GM19397 (cell line): ENCODE data around the gene ARHGAP11A.
"Not testable (repeated sequence)": the region's sequence is repeated elsewhere in the genome, so short reads cannot be mapped to it uniquely, and the experiment has no call there.

Experiments used
- ATAC-seq: cut with Tn5 transposase; IDR thresholded peaks from one replicate; pipeline ENCODE4 v1.9.1; 2021; ENCODE audit warnings: mild to moderate bottlenecking, moderate library complexity; ENCODE audit not compliant: unreplicated experiment

The ARHGAP11A gene, protein sequence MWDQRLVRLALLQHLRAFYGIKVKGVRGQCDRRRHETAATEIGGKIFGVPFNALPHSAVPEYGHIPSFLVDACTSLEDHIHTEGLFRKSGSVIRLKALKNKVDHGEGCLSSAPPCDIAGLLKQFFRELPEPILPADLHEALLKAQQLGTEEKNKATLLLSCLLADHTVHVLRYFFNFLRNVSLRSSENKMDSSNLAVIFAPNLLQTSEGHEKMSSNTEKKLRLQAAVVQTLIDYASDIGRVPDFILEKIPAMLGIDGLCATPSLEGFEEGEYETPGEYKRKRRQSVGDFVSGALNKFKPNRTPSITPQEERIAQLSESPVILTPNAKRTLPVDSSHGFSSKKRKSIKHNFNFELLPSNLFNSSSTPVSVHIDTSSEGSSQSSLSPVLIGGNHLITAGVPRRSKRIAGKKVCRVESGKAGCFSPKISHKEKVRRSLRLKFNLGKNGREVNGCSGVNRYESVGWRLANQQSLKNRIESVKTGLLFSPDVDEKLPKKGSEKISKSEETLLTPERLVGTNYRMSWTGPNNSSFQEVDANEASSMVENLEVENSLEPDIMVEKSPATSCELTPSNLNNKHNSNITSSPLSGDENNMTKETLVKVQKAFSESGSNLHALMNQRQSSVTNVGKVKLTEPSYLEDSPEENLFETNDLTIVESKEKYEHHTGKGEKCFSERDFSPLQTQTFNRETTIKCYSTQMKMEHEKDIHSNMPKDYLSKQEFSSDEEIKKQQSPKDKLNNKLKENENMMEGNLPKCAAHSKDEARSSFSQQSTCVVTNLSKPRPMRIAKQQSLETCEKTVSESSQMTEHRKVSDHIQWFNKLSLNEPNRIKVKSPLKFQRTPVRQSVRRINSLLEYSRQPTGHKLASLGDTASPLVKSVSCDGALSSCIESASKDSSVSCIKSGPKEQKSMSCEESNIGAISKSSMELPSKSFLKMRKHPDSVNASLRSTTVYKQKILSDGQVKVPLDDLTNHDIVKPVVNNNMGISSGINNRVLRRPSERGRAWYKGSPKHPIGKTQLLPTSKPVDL

GRCh38 chr15:32615051-32615870 lies at the start of gene ARHGAP11A:
Gene ARHGAP11A, plus strand, starts transcription at chr15:32615504. Its CDS starts 708 bp downstream, at chr15:32616212.
- ATAC-seq, result peak; percentile 77

DNA sequence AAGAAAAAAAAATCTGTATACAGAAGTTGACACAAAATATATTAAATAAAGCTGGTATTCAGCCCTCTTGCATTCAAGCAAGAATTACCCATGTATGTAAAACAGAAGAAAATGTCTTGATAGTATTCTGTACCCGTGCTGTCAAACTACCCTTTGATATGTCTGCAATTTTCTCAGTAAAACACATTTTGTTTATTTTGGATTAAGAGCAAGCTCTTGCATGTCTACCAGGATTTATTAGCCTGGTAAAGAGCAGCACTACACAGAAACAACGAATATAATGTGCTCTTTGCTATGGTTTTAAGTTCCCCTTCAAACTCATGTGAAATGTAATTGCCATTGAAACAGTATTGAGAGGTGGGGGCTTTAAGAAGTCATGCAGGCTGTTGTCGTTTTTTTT lies 46.3 kb upstream of the ARHGAP11A start:
- not testable (repeated sequence) for ATAC-seq

- not testable (repeated sequence) for ATAC-seq
Measured at GRCh38 chr15:32578482-32578881, 36.8 kb upstream of the ARHGAP11A start.

DNA sequence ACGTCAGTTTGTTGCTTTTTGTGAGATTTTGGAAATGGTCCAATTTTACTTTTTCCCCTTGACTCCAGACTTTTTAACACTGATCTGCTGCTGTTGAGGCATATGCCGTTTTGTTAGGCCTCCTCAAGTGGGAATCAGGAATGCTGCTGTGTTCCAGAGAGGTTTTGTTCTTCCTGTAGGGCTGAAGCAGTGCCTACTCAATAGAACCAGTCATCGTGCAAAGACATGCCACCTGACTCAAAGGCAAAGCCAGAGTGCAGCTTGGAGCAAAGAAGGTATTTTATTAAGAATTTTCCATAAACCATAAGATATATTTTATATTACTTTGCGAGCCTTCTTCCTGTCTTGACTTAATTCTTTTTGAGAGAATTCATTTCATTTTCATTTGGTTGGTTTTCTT lies 29.5 kb upstream of the ARHGAP11A start:
- not testable (repeated sequence) for ATAC-seq

GRCh38 chr15:32593151-32593550 lies 22.2 kb upstream of the ARHGAP11A start, which contains the start of gene GOLGA8N:
Gene GOLGA8N, plus strand, starts transcription at chr15:32593456.
- ATAC-seq, result not testable (repeated sequence)

GRCh38 chr15:32609518-32609917 lies 5.8 kb upstream of the ARHGAP11A start:
- not testable (repeated sequence) for ATAC-seq

DNA sequence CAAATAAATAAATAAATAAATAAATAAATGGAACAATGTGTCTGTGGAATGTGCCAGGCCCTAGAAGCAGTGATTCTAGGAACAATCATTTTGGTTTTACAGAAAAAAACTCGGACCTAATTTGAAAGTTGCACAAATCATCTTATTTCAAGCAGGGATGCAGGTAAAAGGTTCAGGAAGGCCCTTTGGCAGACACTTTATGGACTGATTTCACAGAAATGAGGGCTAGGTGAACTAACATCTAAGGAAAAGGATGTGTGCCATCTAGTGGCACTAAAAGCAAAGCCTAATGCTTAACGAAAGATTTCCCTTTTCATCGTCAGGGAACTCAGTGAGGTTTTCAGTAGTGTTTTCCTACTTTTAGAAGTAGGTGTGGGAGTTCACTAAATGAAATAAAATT lies 4.6 kb upstream of the ARHGAP11A start:
- not testable (repeated sequence) for ATAC-seq

DNA sequence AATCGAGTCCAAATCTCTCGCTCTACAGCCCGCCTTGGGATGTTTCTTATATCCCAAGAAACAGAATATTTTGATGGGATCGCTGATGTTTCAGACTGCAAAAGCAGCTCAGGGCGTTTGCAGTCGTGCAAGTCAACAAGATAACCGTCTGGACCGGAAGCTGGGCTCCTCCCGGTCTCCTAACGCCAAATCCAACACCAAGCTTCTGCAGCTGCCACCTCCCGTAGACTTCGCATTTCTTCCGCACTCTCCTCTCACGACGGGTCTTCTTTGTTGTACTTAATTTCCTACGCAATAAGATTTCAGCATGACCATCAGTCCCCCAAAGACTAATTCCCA lies 623 bp upstream of the ARHGAP11A start:
- ATAC-seq, result peak; percentile 27

DNA sequence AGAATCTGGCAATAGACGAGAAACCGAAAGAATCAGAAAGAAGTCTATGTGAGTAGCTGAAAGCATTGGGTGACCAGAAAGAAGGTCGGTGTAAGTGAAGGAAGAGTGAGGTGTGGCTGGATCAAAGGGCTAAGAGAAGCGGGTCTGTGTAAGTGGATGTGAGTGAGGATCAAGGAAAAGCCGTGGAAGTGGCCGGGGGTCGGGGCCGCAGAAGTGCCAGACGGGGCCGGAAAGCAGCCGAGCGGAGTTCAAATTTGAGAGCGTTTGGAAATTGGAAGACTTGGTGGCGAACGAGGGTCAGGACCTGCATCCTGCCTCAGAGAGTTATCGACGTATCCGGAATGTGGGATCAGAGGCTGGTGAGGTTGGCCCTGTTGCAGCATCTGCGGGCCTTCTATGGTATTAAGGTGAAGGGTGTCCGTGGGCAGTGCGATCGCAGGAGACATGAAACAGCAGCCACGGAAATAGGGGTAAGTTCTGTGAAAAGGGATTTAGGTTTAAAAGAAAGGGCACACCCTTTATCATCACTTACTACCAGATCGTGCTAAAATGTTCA lies 645 bp downstream of the ARHGAP11A start:
- peak; percentile 10 for ATAC-seq

GRCh38 chr15:32636410-32636809 lies 21.1 kb downstream of the ARHGAP11A start:
- no peak for ATAC-seq

- no peak for ATAC-seq
Measured at GRCh38 chr15:32636908-32637567, 21.7 kb downstream of the ARHGAP11A start.

DNA sequence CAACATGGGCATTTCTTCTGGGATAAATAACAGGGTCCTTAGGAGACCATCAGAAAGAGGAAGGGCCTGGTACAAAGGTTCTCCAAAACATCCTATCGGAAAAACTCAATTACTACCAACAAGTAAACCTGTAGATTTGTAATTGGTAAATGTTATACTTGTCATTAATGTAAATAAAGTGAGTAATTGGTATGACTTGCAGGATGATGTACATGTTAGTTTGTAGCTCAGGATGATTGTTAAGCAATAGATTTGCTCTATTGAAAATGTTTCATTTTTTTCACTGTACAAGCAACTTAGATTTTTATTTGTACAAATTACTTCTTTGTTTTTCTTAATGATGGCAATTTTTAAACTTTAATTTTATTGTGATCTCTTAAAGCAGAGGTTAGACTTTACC lies 22.4 kb downstream of the ARHGAP11A start:
- no peak for ATAC-seq

DNA sequence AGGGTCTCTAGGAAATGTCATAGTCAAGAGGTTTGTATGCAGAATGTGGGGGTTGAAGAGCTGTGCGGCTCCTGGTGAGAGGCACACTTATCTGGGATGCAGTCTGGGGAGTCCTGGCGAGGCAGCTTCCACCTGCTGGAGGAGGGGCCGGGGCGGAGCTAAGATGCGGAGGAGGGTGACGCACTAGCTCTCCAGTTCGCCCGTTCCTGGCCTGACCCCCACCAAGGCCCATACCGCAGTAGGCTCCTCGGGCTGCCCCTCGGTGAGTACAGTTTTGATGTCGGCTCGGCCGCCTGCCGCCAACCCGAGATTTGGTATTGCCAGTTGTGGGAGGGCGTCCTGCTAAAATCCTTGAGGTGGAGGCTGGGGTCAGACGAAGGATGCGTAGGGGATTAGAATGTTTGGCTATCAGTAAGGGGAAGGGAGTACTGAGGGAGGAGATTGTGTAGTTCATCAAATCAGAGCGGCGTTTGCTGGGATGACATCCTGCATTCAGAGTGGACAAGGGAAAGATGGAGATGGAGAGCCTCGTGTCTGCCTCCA lies 26.3 kb downstream of the ARHGAP11A start, which contains the start of gene SCG5:
Gene SCG5, plus strand, starts transcription at position 194 of the 543 bp plus-strand sequence. CDS start 1,883 bp downstream, outside the sequence.
- ATAC-seq, result no peak

- no peak for ATAC-seq
Measured at GRCh38 chr15:32642667-32643435, 27.5 kb downstream of the ARHGAP11A start.

- ATAC-seq, result no peak
Measured at GRCh38 chr15:32643907-32644445, 28.7 kb downstream of the ARHGAP11A start.

DNA sequence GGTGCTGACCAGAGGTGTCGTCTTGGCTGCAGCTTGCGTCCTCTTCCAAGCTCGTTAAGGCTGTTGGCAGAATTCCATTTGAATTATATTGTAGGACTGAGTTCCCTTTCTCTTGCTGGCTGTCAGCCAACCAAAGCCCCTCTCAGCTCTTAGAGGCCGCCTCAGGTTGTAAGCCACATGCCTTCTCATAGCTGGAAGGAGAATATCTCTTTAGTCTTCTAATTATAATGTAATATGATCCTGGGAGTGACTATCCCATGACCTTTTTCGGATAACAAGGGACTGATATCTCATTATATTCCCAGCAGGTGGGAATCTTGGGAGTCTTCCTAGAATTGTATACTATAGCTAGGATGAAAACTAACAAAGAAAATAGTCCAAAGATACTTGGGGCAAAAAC lies 31.0 kb downstream of the ARHGAP11A start:
- no peak for ATAC-seq

DNA sequence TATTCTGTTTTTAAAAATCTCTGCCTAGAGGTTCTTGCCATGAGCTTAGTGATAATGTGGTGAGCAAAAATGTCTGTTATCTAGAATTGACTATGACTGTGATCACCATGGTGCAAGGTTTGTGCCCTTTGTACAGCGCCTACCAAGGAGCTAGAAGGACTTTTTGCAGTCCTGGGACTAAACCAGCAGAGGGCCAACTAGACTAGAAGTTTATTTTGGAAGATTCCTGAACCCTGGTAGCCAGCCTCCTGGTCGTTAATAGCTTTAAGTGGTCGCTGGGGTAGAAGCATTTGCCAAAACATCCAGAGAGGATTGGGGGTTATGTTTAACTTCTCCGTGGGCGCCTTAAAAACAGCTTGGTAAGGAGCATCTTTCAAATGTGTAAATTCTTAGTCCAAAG lies 34.0 kb downstream of the ARHGAP11A start:
- no peak for ATAC-seq

DNA sequence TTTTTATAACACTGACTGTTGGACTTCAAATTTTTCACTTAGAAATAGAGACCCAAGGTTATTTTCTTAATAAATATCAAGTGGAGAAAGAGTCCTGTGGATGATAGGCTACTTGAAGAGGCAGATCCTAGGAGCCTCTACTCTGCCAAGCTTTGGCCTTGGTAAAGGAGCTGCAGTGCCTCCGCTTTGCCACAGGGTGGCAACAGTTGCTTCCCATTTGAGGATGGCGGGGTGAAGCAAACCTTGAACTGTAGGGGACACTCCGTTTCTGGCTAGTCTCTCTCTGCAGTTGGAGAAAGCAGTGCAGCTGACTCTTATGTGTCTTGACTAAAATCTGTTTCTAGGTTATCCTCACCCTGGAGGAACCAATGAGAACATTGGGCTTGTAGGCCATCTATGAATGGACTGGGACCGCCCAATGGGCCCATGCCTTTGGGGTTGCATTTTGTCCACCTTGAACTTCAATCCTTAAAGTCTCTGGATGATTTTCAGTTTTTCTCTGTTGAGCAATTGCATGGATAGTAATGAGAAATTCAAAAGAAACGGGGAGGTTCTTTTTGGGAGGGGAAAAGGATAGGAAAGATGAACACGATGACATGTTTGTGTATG lies 36.0 kb downstream of the ARHGAP11A start:
- ATAC-seq, result peak; percentile 73
